Measurements from ENCODE around the gene ARHGAP18.
A peak's percentile ranks its signal among the peaks of the same experiment; 100 is the strongest.

Gene ARHGAP18

GRCh38 chr6:129686941-129687627, 22.9 kb downstream of the ARHGAP18 start:
- peak; percentile 41 to 43 for DNase-seq

- no peak for DNase-seq
Measured at GRCh38 chr6:129685662-129686031, 24.3 kb downstream of the ARHGAP18 start.

- DNase-seq: no peak
Measured at GRCh38 chr6:129684903-129685661, 24.9 kb downstream of the ARHGAP18 start.

DNA sequence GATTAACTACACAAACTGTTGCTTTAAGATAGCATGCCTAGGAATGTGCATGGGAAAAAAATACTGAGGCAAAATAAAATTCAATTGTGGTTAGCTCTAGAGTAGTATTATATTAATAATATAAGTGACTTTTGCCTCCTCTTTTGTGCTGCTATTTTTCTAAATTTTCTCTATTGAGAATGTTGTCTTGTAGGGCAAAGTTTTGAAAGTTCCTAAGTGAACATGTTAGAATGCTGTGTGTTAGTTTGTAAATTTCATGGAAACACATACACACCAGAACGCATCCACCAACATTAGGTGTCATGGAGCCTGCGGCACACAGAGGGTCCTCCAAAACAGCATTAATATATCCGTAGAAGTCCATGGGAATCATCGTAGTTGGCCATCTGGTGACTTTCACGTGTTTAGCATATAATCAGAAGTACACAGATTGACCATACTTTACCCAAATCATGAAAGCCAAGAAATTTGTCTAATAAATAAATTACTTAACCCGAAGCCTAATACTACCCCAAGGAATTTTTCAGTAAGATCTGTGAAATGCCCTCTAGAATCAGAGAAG, 25.6 kb downstream of the ARHGAP18 start:
- DNase-seq: no peak

DNA sequence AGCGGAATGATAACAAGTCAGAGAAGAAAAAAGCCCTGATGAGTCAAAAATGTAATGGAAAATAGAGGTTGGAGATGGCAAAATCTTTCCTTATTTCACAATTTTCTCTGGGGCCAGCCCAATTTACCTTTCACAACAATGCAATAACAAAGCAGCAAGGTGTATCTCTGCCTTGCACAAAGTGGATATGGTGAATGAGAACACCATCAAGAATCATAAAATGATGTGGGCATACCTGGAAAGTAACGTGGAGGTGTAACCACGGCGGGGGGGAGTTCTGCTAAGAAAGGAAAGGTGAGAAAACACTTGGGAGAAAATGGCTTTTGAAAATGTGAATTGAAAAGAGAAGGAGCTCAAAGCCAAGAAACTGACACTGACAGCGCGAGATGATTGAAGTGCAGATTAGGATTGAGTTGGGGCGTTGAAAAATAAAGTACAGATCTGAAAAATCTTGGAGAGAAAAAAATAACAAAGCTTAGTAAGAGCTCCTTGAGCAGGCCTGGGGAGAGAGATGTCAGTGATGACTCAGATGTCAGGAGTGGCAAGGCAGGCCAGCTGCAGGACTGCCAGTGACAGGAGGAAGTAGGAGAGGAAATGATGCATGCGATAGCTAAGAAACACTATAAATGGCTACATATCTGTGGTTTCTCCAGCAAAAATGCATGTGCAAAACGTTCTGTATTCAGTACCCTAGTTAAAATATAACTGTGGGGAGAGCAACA, 26.2 kb downstream of the ARHGAP18 start:
- DNase-seq: peak; percentile 55 to 64

DNA sequence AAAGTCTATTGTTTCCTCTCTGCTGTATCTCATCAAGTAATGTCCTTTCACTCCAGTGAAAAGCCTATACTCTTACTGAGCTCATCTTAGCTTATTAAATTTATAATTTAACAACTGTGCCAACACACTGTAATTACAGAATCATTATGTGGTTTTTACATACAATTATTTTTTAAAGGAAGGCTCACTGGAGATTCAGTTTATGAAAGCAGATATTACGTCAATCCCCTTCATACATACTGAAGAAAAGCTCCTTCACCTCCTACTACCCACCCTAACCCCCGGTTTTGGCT, 28.1 kb downstream of the ARHGAP18 start:
- no peak for DNase-seq

DNA sequence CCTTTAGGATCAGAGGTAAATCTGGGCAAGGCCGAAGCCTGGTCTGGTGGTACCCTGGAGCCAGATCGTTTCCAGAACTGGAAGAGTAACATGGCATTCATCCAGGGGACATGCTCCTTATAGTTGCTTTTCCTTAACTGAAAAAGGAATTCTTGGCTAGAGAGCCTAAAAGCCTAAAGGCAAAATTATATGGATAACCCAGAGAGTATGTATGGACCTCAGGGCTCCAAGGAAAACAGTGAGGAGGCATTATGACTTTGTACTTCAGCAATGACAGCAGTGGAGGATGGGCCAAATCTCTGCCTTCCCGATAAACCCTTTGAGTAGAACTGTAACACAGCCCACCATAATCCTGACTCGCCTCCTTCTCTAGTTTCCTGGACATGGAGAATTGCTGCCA, 29.3 kb downstream of the ARHGAP18 start:
- DNase-seq: no peak

- no peak for DNase-seq
Measured at GRCh38 chr6:129679758-129680157, 30.2 kb downstream of the ARHGAP18 start.

DNA sequence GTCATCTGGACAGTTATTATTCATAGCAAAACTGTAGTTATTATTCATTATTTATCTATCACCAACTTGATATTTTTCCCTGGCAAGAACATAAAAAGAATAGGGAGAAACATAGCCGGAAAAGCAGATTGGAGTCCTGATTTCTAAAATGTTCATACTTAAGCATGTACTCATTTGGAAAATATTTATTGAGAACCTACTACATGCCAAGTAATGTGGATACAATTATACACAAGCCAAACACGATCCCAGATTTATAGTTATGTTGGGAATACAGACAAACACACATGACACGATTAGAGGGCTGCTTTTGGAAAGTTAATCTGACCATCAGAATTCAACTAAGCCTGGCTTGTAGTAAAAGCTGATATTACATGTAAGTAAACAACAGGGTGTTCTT, 30.7 kb downstream of the ARHGAP18 start:
- DNase-seq: no peak

- no peak for DNase-seq
Measured at GRCh38 chr6:129678463-129678862, 31.5 kb downstream of the ARHGAP18 start.

DNA sequence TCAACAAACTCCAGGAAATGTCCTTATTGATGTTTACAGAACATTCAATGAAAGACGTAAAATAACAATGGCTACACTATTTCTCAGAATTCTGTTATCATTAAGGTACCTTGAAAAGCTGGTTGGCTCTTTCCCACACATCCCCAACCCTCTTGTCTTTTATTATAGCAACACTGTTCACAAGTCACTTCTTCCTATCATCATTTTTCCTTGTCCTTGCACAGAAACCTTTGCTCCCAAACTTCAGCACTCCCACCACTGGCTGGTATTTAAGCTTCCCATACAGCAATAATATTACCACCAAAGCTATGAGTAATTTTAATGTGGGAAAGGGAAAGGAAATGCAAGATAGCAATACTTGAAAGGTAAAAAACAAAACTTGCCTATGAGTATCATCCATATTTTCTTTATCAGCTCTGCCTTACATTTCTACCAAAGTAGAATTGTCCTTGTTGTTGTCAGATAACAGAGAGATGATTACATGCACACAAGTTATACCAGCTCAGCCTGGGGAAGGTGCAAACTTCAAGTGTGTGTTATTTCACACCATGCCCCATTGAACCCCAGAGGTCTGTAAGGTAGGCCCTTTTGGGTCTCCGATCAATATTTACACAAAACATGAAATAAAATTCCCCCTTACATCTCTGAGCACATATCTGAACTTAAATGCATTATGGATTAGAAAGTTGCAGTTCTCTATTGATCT, 32.2 kb downstream of the ARHGAP18 start:
- no peak for DNase-seq

GRCh38 chr6:129675669-129676472, 34.1 kb downstream of the ARHGAP18 start:
- no peak for DNase-seq

DNA sequence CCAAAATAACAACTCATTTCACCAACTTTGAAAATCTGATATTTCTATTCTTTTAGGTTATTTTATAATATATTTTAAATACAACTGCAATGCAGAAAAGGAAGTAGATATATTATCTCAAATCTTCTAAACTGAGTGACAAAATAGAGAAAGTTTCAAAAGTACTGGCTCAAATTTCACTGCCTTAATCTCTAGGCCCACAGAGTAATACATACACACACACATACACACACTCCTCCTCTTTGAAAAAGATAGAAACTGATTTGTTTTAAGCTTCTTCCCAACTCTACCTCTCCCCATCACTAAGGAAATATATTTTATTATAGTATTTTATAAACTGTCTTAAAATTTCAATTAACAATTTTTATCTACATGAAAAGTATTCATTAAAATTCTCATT, 36.2 kb downstream of the ARHGAP18 start:
- DNase-seq: no peak

GRCh38 chr6:129672881-129673631, 36.9 kb downstream of the ARHGAP18 start:
- no peak for DNase-seq

DNA sequence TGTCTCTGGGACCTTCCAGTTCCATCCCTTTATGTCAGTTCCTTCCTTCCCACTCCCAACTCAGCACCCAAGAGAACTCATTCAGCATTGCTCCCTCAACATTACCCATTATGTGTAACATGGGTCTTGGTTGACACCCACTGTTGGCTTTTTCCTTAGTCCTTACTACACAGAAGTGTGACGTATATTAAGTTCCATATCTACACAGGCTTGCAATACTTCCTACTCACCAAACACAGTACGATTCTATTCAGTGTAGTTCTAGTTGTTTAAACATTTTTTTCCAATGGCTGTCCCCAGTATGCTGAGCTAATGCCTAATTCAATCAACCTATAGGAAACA, 37.7 kb downstream of the ARHGAP18 start:
- no peak for DNase-seq

DNA sequence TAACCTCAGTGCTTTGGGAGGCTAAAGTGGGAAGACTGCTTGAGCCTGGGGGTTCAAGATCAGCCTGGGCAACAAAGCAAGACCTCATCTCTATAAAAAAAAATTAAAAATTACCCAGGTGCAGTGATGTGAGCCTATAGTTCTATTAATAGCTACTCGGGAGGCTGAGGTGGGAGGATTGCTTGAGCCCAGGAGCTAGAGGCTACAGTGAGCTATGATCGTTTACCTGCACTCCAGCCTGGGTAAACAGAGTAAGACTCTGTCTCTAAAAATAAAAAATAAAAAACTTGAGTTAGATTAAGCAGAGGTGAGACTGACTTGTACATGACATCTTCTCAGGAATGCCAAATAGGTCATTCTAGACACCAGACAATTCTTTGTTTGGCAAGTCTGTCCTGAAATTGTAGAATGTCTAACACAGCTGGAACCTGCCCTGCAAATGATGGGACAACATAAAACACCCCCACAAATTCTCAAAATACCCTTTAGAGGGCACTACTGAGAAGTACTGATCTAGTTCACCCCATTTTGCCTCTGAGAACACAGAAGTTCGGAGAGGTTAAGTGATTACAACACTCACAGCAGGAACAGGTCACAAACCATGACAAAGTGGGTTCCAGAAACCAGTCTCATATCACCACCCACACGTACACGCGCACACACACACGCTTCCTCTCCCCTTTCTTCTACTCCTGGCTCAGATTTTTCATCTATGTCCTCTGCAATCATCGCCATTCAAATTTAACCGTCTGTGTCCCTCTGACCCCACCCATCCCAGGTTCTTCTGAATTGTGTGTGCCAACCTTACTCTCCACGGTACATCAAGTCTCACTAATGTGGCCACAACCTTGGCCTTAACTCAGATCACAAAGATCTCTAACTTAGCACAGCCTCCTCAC, 38.3 kb downstream of the ARHGAP18 start:
- DNase-seq: peak; percentile 67 to 68

DNA sequence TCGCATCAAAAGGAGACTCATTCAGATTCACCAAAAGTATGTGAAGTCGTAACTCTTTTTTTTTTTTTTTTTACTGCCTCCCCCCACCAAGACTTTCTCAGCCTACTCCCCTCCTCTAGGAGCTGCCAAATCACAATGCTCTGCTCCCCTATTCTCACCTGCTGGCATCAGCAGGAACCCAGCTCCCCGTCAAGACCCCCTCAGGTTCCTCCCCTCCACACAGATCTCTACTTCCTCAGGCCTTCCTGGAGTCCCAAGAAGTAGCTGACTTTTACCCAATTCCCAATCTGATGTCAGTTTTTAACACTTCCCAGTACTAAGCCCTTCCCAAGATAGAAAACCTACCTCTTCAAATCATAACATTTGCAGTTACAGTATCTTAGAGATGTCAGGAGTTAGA, 39.3 kb downstream of the ARHGAP18 start:
- no peak for DNase-seq

DNA sequence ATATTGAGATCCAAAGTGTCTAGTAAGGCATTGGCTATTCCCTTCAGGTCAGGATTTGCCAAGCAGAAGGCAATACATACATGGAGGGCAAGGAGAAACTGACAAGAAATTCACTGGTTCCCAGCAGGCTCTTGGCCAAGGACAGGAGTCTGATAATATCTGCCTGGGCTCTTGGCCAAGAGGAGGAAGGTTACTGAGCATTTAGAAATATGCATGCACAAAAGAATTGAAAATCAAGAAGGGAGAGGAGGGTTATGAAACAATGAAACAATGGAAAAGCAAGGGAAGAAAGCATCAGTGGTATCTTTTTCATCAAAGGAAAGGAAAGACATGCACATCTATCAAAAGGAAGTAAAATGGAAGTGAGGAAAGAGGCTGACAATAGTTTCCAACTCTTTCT, 42.4 kb downstream of the ARHGAP18 start:
- DNase-seq: no peak

- no peak for DNase-seq
Measured at GRCh38 chr6:129667034-129667433, 42.9 kb downstream of the ARHGAP18 start.

DNA sequence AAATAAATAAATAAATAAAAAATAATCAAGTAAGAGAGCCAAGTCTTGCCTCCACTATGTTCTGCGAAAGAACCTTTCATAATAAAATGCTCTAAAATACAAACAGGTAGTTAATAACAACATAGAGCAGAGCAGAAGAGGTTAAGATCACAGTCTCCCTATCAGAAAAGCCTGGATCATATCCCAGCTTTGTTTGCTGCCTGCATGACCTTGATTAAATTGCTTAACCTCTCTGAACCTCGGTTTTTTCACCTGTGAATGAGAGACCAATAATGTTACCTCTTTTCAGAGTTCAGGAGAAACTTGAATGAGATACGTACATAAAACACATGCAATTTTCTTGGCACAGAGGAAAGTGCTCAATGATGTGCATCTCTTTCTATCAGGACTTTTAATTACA, 44.4 kb downstream of the ARHGAP18 start:
- no peak for DNase-seq

DNA sequence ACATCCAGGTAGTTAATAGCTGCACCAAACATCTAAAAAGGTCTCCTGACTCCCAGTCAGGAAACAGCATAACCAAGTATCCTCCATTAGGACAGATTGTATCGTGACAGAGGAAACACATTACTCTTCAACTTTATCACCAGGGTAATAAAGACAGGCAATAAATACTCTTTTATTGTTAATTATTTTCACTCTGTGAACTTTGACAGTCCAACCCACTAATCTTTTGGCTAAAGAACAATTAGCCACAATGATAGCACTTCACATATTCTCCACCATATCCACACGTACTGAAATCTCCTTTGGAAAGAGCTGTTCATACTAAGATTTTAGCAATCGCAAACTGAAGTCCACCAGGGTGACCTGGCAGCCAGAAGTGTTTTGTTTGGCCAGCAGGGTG, 46.4 kb downstream of the ARHGAP18 start:
- no peak for DNase-seq

All from stimulated activated CD4-positive, alpha-beta T cell treated with anti-CD3 and anti-CD28 coated beads, Interleukin-2, amount 100 ng/mL, for 24 hours (primary cell).